A673 (cell line): Measurements from ENCODE around the gene KLK5.

Experiments
- CTCF ChIP-seq: fragments of 300-800, 200-600 bp; sonication (generic); conservative IDR thresholded peaks from 2 replicates; pipeline ENCODE4 v1.5.1; 2017; ENCODE audit warnings: low read depth, mild to moderate bottlenecking, antibody characterized with exemption, low read length, moderate library complexity, mixed read lengths
- EZH2 ChIP-seq: fragments of 200-600 bp; sonication (generic); IDR thresholded peaks from 2 replicates; pipeline ENCODE4 v1.6.1; 2017; ENCODE audit warnings: borderline replicate concordance, low read depth, mild to moderate bottlenecking, mixed read lengths, antibody characterized with exemption, low read length; ENCODE audit not compliant: poor library complexity, severe bottlenecking

DNA sequence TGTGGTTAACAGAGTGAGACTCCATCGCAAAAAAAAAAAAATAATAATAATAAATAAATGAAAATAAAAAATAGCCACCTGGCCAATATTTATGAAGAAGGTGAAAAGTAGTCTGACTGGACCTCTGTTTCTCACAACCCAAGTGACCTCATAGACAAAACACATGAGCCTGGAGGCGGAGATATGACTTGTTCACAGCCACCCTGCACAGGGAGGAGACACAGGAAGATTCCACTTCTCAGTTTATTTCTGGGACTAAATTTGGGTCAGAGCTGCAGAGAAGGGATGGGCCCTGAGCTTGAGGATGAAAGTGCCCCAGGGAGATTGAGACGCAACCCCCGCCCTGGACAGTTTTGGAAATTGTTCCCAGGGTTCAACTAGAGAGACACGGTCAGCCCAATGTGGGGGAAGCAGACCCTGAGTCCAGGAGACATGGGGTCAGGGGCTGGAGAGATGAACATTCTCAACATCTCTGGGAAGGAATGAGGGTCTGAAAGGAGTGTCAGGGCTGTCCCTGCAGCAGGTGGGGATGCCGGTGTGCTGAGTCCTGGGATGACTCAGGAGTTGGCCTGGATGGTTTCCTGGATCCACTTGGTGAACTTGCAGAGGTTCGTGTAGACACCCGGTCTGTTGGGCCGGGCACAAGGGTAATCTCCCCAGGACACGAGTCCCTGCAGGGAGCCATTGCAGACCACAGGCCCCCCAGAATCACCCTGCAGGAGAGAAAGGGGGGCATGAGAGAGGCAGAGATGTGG, 9.6 kb downstream of the KLK5 start:
- TF ChIP-seq CTCF = no peak
- TF ChIP-seq EZH2 = no peak
